Ishikawa (cell line): Measurements from ENCODE around the gene PITPNC1.

Experiments used
- CEBPB ChIP-seq: IDR thresholded peaks from 2 replicates; pipeline ENCODE4 v1.6.1; 2012
- CREB1 ChIP-seq: IDR thresholded peaks from 2 replicates; pipeline ENCODE4 v1.6.1; 2012; ENCODE audit warnings: low read depth
- EGR1 ChIP-seq: IDR thresholded peaks from 2 replicates; pipeline ENCODE4 v1.6.1; 2012
- EP300 ChIP-seq: IDR thresholded peaks from 2 replicates; pipeline ENCODE4 v1.6.1; 2012; ENCODE audit warnings: borderline replicate concordance
- FOXM1 ChIP-seq: IDR thresholded peaks from 2 replicates; pipeline ENCODE4 v1.6.1; 2012; ENCODE audit warnings: low read depth, borderline replicate concordance
- NFIC ChIP-seq: IDR thresholded peaks from 2 replicates; pipeline ENCODE4 v1.6.1; 2012
- RAD21 ChIP-seq: IDR thresholded peaks from 2 replicates; pipeline ENCODE4 v1.6.1; 2012; ENCODE audit warnings: low read depth
- REST ChIP-seq: IDR thresholded peaks from 2 replicates; pipeline ENCODE4 v1.6.1; 2012; ENCODE audit warnings: low read depth, mild to moderate bottlenecking
- TAF1 ChIP-seq: IDR thresholded peaks from 2 replicates; pipeline ENCODE4 v1.6.1; 2012; ENCODE audit warnings: low read depth, mild to moderate bottlenecking
- TCF12 ChIP-seq: IDR thresholded peaks from 2 replicates; pipeline ENCODE4 v1.6.1; 2012; ENCODE audit warnings: low read depth
- TEAD4 ChIP-seq: IDR thresholded peaks from 2 replicates; pipeline ENCODE4 v1.6.1; 2012
- YY1 ChIP-seq: IDR thresholded peaks from 2 replicates; pipeline ENCODE4 v1.6.1; 2012; ENCODE audit warnings: low read depth
- ZBTB7A ChIP-seq: IDR thresholded peaks from 2 replicates; pipeline ENCODE4 v1.6.1; 2012; ENCODE audit warnings: low read depth
- TF ChIP-seq, protein P1 (sequence below): IDR thresholded peaks from 2 replicates; pipeline ENCODE4 v1.6.1; 2012
- TF ChIP-seq, protein P2 (sequence below): IDR thresholded peaks from 2 replicates; pipeline ENCODE4 v1.6.1; 2012

PITPNC1 gene

DNA sequence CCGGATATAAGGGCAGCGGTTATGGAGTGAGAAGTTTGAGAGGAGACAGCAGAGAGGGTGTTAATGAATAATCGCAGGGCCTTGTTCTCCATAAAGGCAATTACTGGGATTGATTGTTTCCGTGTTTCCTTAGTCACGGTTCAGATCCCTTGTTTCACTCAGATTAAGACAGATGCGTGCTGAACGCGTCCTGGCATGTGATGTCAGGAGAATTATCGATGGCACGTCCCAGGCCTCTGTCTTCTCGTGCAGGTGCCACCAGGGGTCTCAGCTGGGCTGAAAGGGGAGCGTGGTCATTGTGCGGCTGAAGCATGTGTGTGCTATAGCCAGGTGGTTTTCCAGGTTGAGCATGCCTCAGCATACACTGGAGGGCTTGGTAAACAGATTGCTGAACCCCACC lies 198.2 kb downstream of the PITPNC1 start:
- TF ChIP-seq ZBTB7A (no peak), RAD21 (no peak), YY1 (no peak), EGR1 (no peak), CREB1 (no peak), TCF12 (no peak), CEBPB (no peak), FOXM1 (no peak), TAF1 (no peak), REST (no peak), TEAD4 (no peak), EP300 (no peak)
- TF ChIP-seq, protein P1, sequence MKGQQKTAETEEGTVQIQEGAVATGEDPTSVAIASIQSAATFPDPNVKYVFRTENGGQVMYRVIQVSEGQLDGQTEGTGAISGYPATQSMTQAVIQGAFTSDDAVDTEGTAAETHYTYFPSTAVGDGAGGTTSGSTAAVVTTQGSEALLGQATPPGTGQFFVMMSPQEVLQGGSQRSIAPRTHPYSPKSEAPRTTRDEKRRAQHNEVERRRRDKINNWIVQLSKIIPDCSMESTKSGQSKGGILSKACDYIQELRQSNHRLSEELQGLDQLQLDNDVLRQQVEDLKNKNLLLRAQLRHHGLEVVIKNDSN, result no peak
- TF ChIP-seq, protein P2, sequence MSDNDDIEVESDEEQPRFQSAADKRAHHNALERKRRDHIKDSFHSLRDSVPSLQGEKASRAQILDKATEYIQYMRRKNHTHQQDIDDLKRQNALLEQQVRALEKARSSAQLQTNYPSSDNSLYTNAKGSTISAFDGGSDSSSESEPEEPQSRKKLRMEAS, result no peak

DNA sequence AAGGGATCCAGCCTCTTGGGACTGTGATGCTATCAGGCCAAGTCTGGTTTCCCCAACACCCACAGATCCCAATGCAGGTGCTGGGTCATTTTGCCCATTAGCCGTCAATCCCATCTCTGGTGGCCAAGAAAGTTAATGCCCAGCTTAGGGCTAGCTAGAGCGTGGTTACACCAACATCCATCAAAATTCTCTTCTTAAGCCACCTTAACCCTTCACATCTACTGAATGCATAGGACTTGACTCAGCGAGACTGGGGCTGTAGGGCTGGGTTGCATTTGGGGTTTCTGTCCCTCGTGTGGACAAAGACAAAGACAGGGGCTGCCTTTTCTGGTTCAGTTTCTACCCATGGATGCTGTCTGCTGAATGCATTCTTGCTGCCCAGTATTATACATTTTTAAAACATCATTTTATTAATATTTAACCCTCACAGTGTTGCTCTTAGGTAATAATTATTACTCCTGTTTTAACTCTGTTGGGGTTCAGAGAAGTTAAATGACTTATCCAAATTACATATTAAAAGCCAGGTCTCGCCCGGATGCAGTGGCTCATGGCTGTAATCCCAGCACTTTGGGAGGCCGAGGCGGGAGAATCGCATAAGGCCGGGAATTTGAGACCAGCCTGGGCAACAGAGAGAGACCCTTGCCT lies 199.5 kb downstream of the PITPNC1 start:
- TF ChIP-seq TCF12 (no peak), REST (no peak), EP300 (no peak), CEBPB (no peak), YY1 (no peak), EGR1 (no peak), FOXM1 (no peak), NFIC (no peak), RAD21 (no peak), ZBTB7A (no peak), TEAD4 (no peak), CREB1 (no peak), TAF1 (no peak)
- TF ChIP-seq, protein P2, result no peak
- TF ChIP-seq, protein P1, result no peak

GRCh38 chr17:67577429-67578141 lies 200.5 kb downstream of the PITPNC1 start:
- TF ChIP-seq TCF12, result no peak
- TF ChIP-seq, protein P2, result no peak
- no peak for TF ChIP-seq FOXM1

DNA sequence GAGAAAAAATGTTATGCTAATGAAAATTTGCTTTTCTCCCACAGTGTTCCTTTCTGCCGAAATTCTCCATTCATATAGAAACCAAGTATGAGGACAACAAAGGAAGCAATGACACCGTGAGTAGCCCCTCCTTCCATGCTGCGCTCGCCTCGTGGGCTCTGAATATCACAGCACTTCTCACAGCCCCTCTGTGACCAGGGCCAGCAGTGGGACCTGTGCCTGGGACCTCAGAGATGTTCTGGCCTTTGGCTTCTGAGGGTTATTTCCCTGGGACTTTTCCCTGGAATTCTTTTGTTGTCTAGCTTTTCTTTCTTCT lies 201.0 kb downstream of the PITPNC1 start:
- TF ChIP-seq, protein P1, result no peak
- TF ChIP-seq NFIC (no peak), RAD21 (no peak), ZBTB7A (no peak), CREB1 (no peak), CEBPB (no peak), EGR1 (no peak)
- TF ChIP-seq, protein P2, result no peak

DNA sequence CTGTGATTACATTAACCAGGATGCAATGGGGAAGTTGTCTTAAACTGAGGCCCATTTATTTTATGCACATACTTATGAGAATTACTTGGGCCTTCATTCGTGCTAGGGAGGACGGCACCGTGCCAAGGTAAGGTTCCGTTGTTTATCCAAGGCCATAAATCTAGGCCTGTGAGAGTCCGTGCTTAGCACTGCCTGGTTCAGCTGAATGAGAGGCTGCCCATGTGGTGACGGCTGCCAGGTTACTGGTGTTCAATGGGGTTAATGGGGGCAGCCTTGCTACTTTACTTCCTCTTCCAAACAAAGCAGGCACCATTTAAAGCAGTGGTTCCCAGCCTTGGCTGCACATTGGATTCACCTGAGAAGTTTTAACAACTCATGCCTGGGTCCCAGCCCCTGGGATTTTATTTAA lies 205.6 kb downstream of the PITPNC1 start:
- TF ChIP-seq NFIC, result no peak
- no peak for TF ChIP-seq TAF1
- no peak for TF ChIP-seq EP300
- no peak for TF ChIP-seq ZBTB7A
- no peak for TF ChIP-seq FOXM1
- TF ChIP-seq CEBPB, result no peak
- TF ChIP-seq, protein P1, result no peak
- TF ChIP-seq RAD21, result no peak
- TF ChIP-seq TCF12, result no peak
- no peak for TF ChIP-seq YY1
- TF ChIP-seq, protein P2, result no peak
- TF ChIP-seq REST, result no peak
- TF ChIP-seq TEAD4, result no peak
- TF ChIP-seq EGR1, result no peak
- no peak for TF ChIP-seq CREB1
